Measurements from ENCODE around the gene PSME1. TPM values are rescaled to one million over a fixed set of nuclear protein-coding genes. Genes with fewer than 3 reads are reported as not detected.

The PSME1 gene
- total RNA-seq, 1 donor from 2014 or later = 32.7 TPM

DNA sequence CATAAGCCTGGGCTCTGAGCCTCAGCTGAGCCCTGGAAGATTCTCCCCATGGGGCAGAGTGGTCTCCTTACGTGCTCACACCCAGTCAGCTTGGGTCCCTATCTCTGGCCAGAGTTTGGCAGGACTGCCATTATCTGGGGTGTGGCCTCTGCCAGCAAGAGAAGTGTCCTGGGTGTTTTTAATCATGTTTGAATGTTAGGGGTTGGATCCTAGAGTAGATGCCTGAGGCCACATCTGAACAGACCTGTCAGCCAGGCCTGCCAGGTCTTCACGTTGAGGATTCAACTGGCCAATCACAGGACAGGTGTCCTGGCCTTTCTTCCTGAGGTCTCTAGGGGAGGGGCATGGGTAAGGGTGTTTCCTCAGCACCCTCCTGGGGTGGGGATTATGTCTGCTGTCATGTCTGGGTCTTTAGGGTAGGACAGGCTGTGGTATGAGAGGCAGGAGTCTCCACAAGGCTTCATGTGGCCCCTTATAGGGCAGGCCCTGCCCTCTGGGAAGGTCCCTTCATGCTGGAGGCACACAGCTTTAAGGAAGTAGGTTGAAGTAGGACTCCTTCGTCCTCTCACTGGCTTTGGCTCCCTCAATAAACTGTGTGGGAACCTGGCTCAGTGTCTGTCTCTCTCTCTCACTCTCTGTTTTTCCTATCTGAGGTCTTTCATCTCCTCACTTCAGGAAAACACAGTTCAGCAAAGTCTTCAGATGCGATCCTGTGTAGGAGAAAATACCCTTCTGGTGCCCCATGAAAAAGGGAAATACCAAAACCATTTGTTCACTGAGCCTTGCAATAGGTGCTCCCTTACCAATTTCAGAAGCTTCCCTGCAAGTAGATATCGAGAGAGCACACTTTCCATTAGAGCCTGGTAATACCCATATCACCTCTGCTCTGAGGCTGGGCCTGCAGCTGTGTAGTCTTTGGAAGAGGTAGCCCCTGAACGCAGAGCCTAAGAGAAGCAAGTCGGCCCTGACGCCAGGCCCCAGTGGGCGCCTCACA lies 12.3 kb upstream of the PSME1 start:
- H3K4me1 ChIP-seq = no peaks in the 10 kb centered on the region
- no peak overlapping the region for H3K4me3 Mint-ChIP-seq

DNA sequence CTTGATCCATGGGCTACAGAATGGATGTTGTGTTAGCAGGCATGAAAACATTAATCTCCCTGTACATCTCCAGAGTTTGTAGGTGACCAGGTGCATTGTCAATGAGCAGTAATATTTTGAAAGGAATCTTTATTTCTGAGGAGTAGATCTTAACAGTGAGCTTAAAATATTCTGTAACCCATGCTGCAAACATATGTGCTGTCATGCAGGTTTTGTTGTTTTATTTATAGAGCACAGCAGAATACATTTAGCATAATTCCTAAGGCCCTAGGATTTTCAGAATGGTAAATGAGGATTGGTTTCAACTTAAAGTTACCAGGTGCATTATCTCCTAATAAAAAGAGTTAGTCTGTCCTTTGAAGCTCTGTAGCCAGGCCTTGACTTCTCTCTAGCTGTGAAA lies 9.1 kb upstream of the PSME1 start:
- H3K79me2 ChIP-seq (ENCODE audit: low read depth) = no peaks in the 10 kb centered on the region
- DNase-seq (ENCODE audit: low spot score) = no peak
- no peaks in the 10 kb centered on the region for H3K27me3 Mint-ChIP-seq (ENCODE audit: insufficient read depth, low read depth)
- no peaks in the 10 kb centered on the region for H3K9me3 ChIP-seq (ENCODE audit: low read depth)
- no peak overlapping the region for H3K4me2 ChIP-seq
- no peaks in the 10 kb centered on the region for H3K9me3 Mint-ChIP-seq
- H3K4me3 Mint-ChIP-seq = no peak overlapping the region
- no peak overlapping the region for H2AFZ ChIP-seq (replicated peaks)
- no peak overlapping the region for H3K27ac ChIP-seq
- H3K4me3 ChIP-seq = no peak overlapping the region
- H4K20me1 ChIP-seq (ENCODE audit: low read depth) = no peaks in the 10 kb centered on the region
- TF ChIP-seq EZH2 (IDR thresholded peaks at IDR 0.05) (no peak), EZH2phosphoT487 (IDR thresholded peaks at IDR 0.05) (no peak)
- TF ChIP-seq, protein P1, sequence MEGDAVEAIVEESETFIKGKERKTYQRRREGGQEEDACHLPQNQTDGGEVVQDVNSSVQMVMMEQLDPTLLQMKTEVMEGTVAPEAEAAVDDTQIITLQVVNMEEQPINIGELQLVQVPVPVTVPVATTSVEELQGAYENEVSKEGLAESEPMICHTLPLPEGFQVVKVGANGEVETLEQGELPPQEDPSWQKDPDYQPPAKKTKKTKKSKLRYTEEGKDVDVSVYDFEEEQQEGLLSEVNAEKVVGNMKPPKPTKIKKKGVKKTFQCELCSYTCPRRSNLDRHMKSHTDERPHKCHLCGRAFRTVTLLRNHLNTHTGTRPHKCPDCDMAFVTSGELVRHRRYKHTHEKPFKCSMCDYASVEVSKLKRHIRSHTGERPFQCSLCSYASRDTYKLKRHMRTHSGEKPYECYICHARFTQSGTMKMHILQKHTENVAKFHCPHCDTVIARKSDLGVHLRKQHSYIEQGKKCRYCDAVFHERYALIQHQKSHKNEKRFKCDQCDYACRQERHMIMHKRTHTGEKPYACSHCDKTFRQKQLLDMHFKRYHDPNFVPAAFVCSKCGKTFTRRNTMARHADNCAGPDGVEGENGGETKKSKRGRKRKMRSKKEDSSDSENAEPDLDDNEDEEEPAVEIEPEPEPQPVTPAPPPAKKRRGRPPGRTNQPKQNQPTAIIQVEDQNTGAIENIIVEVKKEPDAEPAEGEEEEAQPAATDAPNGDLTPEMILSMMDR (IDR thresholded peaks at IDR 0.05) = no peak
- no peaks in the 10 kb centered on the region for H3K4me1 ChIP-seq
- no peaks in the 10 kb centered on the region for H3K36me3 ChIP-seq
- H3K9ac ChIP-seq = no peak overlapping the region
- H3K27ac Mint-ChIP-seq = no peak overlapping the region
- H3K27me3 ChIP-seq = no peaks in the 10 kb centered on the region
- H3K4me1 Mint-ChIP-seq = no peaks in the 10 kb centered on the region
- H3K36me3 Mint-ChIP-seq = no peaks in the 10 kb centered on the region
- H3F3A ChIP-seq (ENCODE audit: low read depth) = no peaks in the 10 kb centered on the region

More for the DNA sequence above, 12.3 kb upstream of the PSME1 start:
- Mint-ChIP-seq H3K9me3 (no peaks in the 10 kb centered on the region), H3K27me3 (ENCODE audit: insufficient read depth, low read depth) (no peaks in the 10 kb centered on the region), H3K27ac (peak overlapping the region; percentile 29), H3K4me1 (no peaks in the 10 kb centered on the region), H3K36me3 (peaks cover 9% of the 10 kb centered on the region)
- Histone ChIP-seq H4K20me1 (ENCODE audit: low read depth) (no peaks in the 10 kb centered on the region), H2AFZ (replicated peaks) (no peak overlapping the region), H3F3A (ENCODE audit: low read depth) (no peaks in the 10 kb centered on the region), H3K36me3 (no peaks in the 10 kb centered on the region), H3K4me2 (no peak overlapping the region), H3K9ac (no peak overlapping the region), H3K4me3 (no peak overlapping the region), H3K9me3 (ENCODE audit: low read depth) (no peaks in the 10 kb centered on the region), H3K27ac (no peak overlapping the region), H3K27me3 (no peaks in the 10 kb centered on the region), H3K79me2 (ENCODE audit: low read depth) (no peaks in the 10 kb centered on the region)
- DNase-seq (ENCODE audit: low spot score) = no peak
- TF ChIP-seq EZH2 (IDR thresholded peaks at IDR 0.05) = no peak
- TF ChIP-seq EZH2phosphoT487 (IDR thresholded peaks at IDR 0.05) = no peak
- TF ChIP-seq, protein P1 (IDR thresholded peaks at IDR 0.05) = no peak

DNA sequence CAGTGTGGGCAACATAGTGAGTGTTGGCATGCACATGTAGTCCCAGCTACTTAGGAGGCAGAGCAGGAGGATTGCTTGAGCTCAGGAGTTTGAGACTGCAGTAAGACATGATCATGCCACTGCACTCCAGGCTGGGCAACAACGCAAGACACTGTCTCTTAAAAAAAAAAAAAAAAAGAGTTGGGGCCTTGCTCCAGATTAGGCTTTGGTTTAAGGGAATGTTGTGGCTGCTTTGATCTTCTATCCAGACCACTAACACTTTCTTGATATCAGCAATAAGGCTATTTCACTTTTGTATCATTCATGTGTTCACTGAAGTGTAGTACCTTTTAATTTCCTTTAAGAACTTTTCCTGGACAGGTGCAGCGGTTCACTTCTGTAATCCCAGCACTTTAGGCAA lies 8.3 kb upstream of the PSME1 start:
- H3K36me3 Mint-ChIP-seq = no peaks in the 10 kb centered on the region
- Histone ChIP-seq H4K20me1 (ENCODE audit: low read depth) (no peaks in the 10 kb centered on the region), H3K79me2 (ENCODE audit: low read depth) (no peaks in the 10 kb centered on the region), H2AFZ (replicated peaks) (no peak overlapping the region), H3K4me1 (no peaks in the 10 kb centered on the region), H3K27ac (no peak overlapping the region), H3K9ac (no peak overlapping the region), H3K36me3 (no peaks in the 10 kb centered on the region), H3K27me3 (no peaks in the 10 kb centered on the region), H3F3A (ENCODE audit: low read depth) (no peaks in the 10 kb centered on the region), H3K9me3 (ENCODE audit: low read depth) (no peaks in the 10 kb centered on the region), H3K4me2 (no peak overlapping the region), H3K4me3 (no peak overlapping the region)
- H3K4me1 Mint-ChIP-seq = no peaks in the 10 kb centered on the region
- no peak overlapping the region for H3K27ac Mint-ChIP-seq
- no peaks in the 10 kb centered on the region for H3K9me3 Mint-ChIP-seq
- DNase-seq (ENCODE audit: low spot score) = no peak
- no peak overlapping the region for H3K4me3 Mint-ChIP-seq
- TF ChIP-seq EZH2phosphoT487 (IDR thresholded peaks at IDR 0.05) (no peak), EZH2 (IDR thresholded peaks at IDR 0.05) (no peak)
- TF ChIP-seq, protein P1 (IDR thresholded peaks at IDR 0.05) = no peak
- peaks cover 4% of the 10 kb centered on the region for H3K27me3 Mint-ChIP-seq (ENCODE audit: insufficient read depth, low read depth)
